IMR-90 (cell line): ENCODE measurements around the gene TICAM2. TPM values are rescaled to one million over a fixed set of nuclear protein-coding genes. Genes with fewer than 3 reads are reported as not detected.

ENCODE experiments used
- ATAC-seq: fragments of 200-7000 bp; cut with Tn5 transposase; 2 replicates; pipeline ENCODE4 v1.9.1; 2020; ENCODE audit warnings: low read depth, mild to moderate bottlenecking, moderate library complexity
- BruUV-seq: library from RNA; stranded (reverse); fragments of 400-500 nt; replicated peaks from 2 replicates; lab custom pipeline; 2021; lab: Mats Ljungman, UMichigan
- CTCF ChIA-PET: fragments of 300-600 bp; formaldehyde crosslinking; extraction: SDS; loops from one replicate; lab custom pipeline; 2021; ENCODE audit warnings: antibody characterized with exemption; lab: Yijun Ruan, JAX
- POLR2A ChIA-PET: fragments of 300-600 bp; sonication (Branson Sonifier 250); formaldehyde crosslinking; loops from one replicate; lab custom pipeline; 2022; ENCODE audit warnings: antibody characterized with exemption; ENCODE audit not compliant: unreplicated experiment; lab: Charles Lee
- DNase-seq: peaks from one replicate; pipeline ENCODE4 v3.0.0; 2013
- H2AFZ ChIP-seq: replicated peaks from 2 replicates; pipeline ENCODE3; 2013; ENCODE audit warnings: low read length, mild to moderate bottlenecking; ENCODE audit not compliant: poor library complexity
- H2AK5ac ChIP-seq: 2 replicates; pipeline ENCODE4 v1.6.1; 2013; ENCODE audit warnings: low read depth, low read length, inconsistent platforms
- H2AK9ac ChIP-seq: replicated peaks from 2 replicates; pipeline ENCODE3; 2013; ENCODE audit warnings: mild to moderate bottlenecking, low read depth, low read length, moderate library complexity; ENCODE audit not compliant: poor library complexity
- H2BK120ac ChIP-seq: 2 replicates; pipeline ENCODE4 v1.6.1; 2013; ENCODE audit warnings: low read depth, low read length, inconsistent platforms
- H2BK15ac ChIP-seq: 3 replicates; pipeline ENCODE4 v1.6.1; 2013; ENCODE audit warnings: low read depth, low read length, inconsistent platforms
- H2BK20ac ChIP-seq: 2 replicates; pipeline ENCODE4 v1.6.1; 2013; ENCODE audit warnings: low read depth, mild to moderate bottlenecking, inconsistent platforms, low read length, moderate library complexity
- H2BK5ac ChIP-seq: 2 replicates; pipeline ENCODE4 v1.6.1; 2013; ENCODE audit warnings: mild to moderate bottlenecking, low read depth, low read length, inconsistent platforms; ENCODE audit not compliant: poor library complexity, severe bottlenecking
- H3K14ac ChIP-seq: replicated peaks from 2 replicates; pipeline ENCODE4 v1.6.1; 2013; ENCODE audit warnings: low read depth, low read length, inconsistent platforms
- H3K18ac ChIP-seq: 2 replicates; pipeline ENCODE4 v1.6.1; 2013; ENCODE audit warnings: low read depth, low read length, control low read depth
- H3K23ac ChIP-seq: 2 replicates; pipeline ENCODE4 v1.6.1; 2013; ENCODE audit warnings: low read depth, low read length, inconsistent platforms
- H3K27ac ChIP-seq: 2 replicates; pipeline ENCODE4 v1.5.1; 2013; ENCODE audit warnings: mild to moderate bottlenecking, control low read depth, low read length; ENCODE audit not compliant: insufficient read depth
- H3K27me3 ChIP-seq: 2 replicates; pipeline ENCODE4 v1.6.1; 2013; ENCODE audit warnings: low read length; ENCODE audit not compliant: control insufficient read depth, insufficient read depth
- H3K36me3 ChIP-seq: 2 replicates; pipeline ENCODE4 v1.6.1; 2013; ENCODE audit warnings: low read length, mixed read lengths; ENCODE audit not compliant: control insufficient read depth, insufficient read depth
- H3K4ac ChIP-seq: 2 replicates; pipeline ENCODE4 v1.6.1; 2013; ENCODE audit warnings: low read depth, low read length, inconsistent platforms
- H3K4me1 ChIP-seq: 2 replicates; pipeline ENCODE4 v1.6.1; 2013; ENCODE audit warnings: low read length, mixed read lengths; ENCODE audit not compliant: control insufficient read depth, insufficient read depth
- H3K4me2 ChIP-seq: 2 replicates; pipeline ENCODE4 v1.6.1; 2013; ENCODE audit warnings: low read depth, mild to moderate bottlenecking, control low read depth, low read length, moderate library complexity
- H3K4me3 ChIP-seq: 2 replicates; pipeline ENCODE4 v1.5.1; 2013; ENCODE audit warnings: low read depth, mild to moderate bottlenecking, control low read depth, low read length, moderate library complexity; ENCODE audit not compliant: insufficient read depth
- H3K56ac ChIP-seq: 2 replicates; pipeline ENCODE4 v1.6.1; 2013; ENCODE audit warnings: low read length, inconsistent platforms; ENCODE audit not compliant: insufficient read depth; ENCODE audit errors: extremely low read depth
- H3K79me1 ChIP-seq, 2 experiments: 2 replicates each; pipeline ENCODE4 v1.6.1; 2013; ENCODE audit warnings: low read length in 2 of 2, inconsistent platforms in 1 of 2, low read depth in 1 of 2
- H3K9ac ChIP-seq: 2 replicates; pipeline ENCODE4 v1.6.1; 2013; ENCODE audit warnings: low read depth, low read length, control low read depth
- H3K9me1 ChIP-seq: 2 replicates; pipeline ENCODE4 v1.6.1; 2013; ENCODE audit warnings: low read length, inconsistent platforms; ENCODE audit not compliant: insufficient read depth
- H3K9me3 ChIP-seq: 2 replicates; pipeline ENCODE4 v1.6.1; 2013; ENCODE audit warnings: low read length; ENCODE audit not compliant: control insufficient read depth, insufficient read depth
- H4K20me1 ChIP-seq: 2 replicates; pipeline ENCODE4 v1.6.1; 2013; ENCODE audit warnings: low read length, inconsistent platforms; ENCODE audit not compliant: insufficient read depth
- H4K5ac ChIP-seq: 2 replicates; pipeline ENCODE4 v1.6.1; 2013; ENCODE audit warnings: mild to moderate bottlenecking, low read depth, low read length, control low read depth
- H4K8ac ChIP-seq, 2 experiments: 2 replicates each; pipeline ENCODE4 v1.6.1; 2013; ENCODE audit warnings: low read depth in 2 of 2, low read length in 2 of 2, control low read depth in 1 of 2, inconsistent platforms in 1 of 2
- H4K91ac ChIP-seq: 2 replicates; pipeline ENCODE4 v1.6.1; 2013; ENCODE audit warnings: low read depth, low read length, inconsistent platforms; ENCODE audit not compliant: insufficient read depth
- CEBPB ChIP-seq: IDR thresholded peaks from 2 replicates; pipeline ENCODE4 v1.6.1; 2012; ENCODE audit warnings: low read depth, low read length, improper control_type of control experiment
- MAFK ChIP-seq: IDR thresholded peaks from 2 replicates; pipeline ENCODE4 v1.6.1; 2012; ENCODE audit warnings: low read depth, low read length, improper control_type of control experiment
- whole genome bisulfite sequencing, 2 experiments: methylation state at CpG; one replicate each; pipeline versions ENCODE4 v1.1.5 to v1.1.7; 2013; ENCODE audit warnings: missing lambda C conversion rate in 2 of 2; ENCODE audit not compliant: insufficient read length in 1 of 2; ENCODE audit errors: extremely low coverage in 2 of 2; 5-methylcytosine and 5-hydroxymethylcytosine counted together
- dilution Hi-C: fragments of 300-500 bp; cut with HindIII; formaldehyde crosslinking; loops from one replicate; pipeline ENCODE4 v1.14.3; 2018; ENCODE audit warnings: low sequenced_read_pairs; ENCODE audit not compliant: unreplicated experiment
- in situ Hi-C: fragments of 300-500 bp; cut with MboI; formaldehyde crosslinking; loops from 3 replicates; pipeline ENCODE4 v1.14.3; 2019; ENCODE audit warnings: low sequenced_read_pairs, inconsistent platforms, mixed read lengths
- intact Hi-C: fragments of 100-400 bp; cut with micrococcal nuclease; formaldehyde crosslinking; loops from 2 replicates; pipeline ENCODE4 v1.10.0; 2022
- polyA plus RNA-seq, 3 experiments: library from polyadenylated mRNA; depleted of rRNA; stranded (reverse); fragments of >200 nt; gene quantifications; 2 replicates each; pipeline ENCODE4 v1.2.3, GENCODE V29; 2012; ENCODE audit warnings: low replicate concordance in 1 of 3
- total RNA-seq: library from RNA; depleted of rRNA; stranded (reverse); fragments of >200 nt; gene quantifications from 2 replicates; pipeline ENCODE4 v1.2.3, GENCODE V29; 2012

TICAM2 gene
- total and polyA plus RNA-seq, 2 of the 4 experiments (the other 2 are of a cell fraction): 2.9 to 4.3 TPM

- Histone ChIP-seq H3K9me1 (no peaks in the 10 kb centered on the region), H4K5ac (no peak overlapping the region), H3K4me2 (no peak overlapping the region), H2BK15ac (no peak overlapping the region), H2BK120ac (no peak overlapping the region), H3K4me1 (no peaks in the 10 kb centered on the region; the same call in 1 of the 2 replicates), H3K4me3 (no peak overlapping the region), H3K14ac (no peak overlapping the region), H3K18ac (no peak overlapping the region), H3K79me1 (no peaks in the 10 kb centered on the region), H3K27me3 (no peaks in the 10 kb centered on the region), H3K9ac (no peak overlapping the region), H3K4ac (no peak overlapping the region), H3K56ac (no peak overlapping the region), H2BK20ac (no peak overlapping the region), H2AFZ (no peak overlapping the region), H3K36me3 (no peaks in the 10 kb centered on the region), H2AK5ac (no peak overlapping the region), H2AK9ac (no peak overlapping the region), H3K23ac (no peak overlapping the region), H4K20me1 (no peaks in the 10 kb centered on the region), H4K91ac (no peak overlapping the region), H2BK5ac (no peak overlapping the region), H3K27ac (no peak overlapping the region), H3K9me3 (no peaks in the 10 kb centered on the region), H4K8ac (no peak overlapping the region)
- no peak for ATAC-seq
- in situ Hi-C loops (no loop called here), intact Hi-C loops (no loop called here), dilution Hi-C loops (no loop called here)
- 60% methylated on average over 1 of the region's 2 CpGs; no CpG with 5 or more reads in 1 of the 2 experiments for WGBS, 2 experiments
- ChIA-PET CTCF (no interaction called here), POLR2A (no interaction called here)
- no TSS peak for BruUV-seq
- DNase-seq: no peak
- TF ChIP-seq MAFK (no peak), CEBPB (no peak)
Observed at GRCh38 chr5:115565233-115565632, 37.0 kb downstream of the TICAM2 start.
